Measurements from ENCODE around the gene OPN1LW. TPM values are rescaled to one million over a fixed set of nuclear protein-coding genes. Genes with fewer than 3 reads are reported as not detected.

The OPN1LW gene
- total RNA-seq: not detected

GRCh38 chrX:154144010-154144409, at the start of gene OPN1LW:
OPN1LW (plus strand) TSS chrX:154144243; CDS start chrX:154144284, 41 bp downstream.

DNA sequence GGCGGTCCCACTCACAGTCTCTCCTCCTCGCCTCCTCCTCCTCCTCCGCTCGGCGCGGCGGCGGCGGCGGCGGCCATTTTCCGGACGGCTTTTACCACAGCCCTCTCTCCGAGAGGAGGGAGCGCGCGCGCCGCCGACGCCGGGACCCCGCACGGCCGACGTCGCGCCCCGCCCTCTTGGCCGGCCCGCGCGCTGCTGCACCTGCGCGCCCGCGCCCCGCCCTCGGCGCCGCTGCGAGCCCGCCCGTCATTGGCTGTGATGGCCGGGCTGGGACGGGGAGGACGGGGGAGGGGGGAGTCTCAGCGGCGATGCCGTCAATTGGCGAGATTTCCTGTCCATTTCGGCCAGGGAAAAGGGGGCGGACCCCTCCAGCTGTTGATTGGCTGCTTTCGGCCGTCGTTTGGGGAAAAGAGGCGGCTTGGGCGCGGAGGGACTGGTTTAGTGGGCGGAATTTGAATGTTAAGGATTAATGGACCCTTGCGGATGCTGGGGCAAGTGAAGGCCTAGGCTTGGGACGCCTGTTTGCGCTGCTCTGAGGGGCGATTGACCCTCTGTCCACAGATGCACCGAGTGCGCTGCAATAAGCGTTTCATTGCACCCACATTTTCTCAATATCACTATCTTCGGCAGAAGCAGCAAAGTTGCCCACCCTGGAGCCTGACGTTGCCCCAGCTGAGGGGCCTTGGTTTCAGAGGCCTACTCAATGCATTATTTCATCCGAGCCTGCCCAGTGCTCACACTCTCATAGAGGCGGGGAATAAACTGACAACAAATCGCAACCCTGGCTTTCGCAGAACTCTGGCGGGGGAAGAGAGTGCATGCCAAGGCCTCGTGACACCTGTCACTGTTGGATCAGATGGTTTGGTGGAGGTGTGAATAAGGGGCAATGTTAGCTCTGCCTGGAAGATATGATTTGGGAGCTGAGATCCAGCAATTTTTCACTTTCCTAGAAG, 46.2 kb upstream of the OPN1LW start, which contains the start of gene MECP2:
MECP2 (minus strand) TSS at position 129 of the 953 bp plus-strand sequence.

GRCh38 chrX:154182296-154182695, 38.3 kb downstream of the OPN1LW start, which contains the start of gene OPN1MW:
OPN1MW (plus strand) TSS chrX:154182596; CDS start chrX:154182678, 82 bp downstream.

Other genes starting within 250 kb of the OPN1LW start
- gene AVPR2, start 239.6 kb upstream of the OPN1LW start, total RNA-seq: not detected
- 100 to 1,000 TPM; 343 to 353 TPM for gene ARHGAP4, start 218.0 kb upstream of the OPN1LW start, total RNA-seq
- gene NAA10, start 209.2 kb upstream of the OPN1LW start, total RNA-seq: 10 to 100 TPM; 70.8 to 79.0 TPM
- gene RENBP, start 199.6 kb upstream of the OPN1LW start, total RNA-seq: 10 to 100 TPM; 27.1 to 28.6 TPM
- 10 to 100 TPM; 85.2 to 94.5 TPM for gene HCFC1, start 172.4 kb upstream of the OPN1LW start, total RNA-seq
- gene TMEM187, start 171.5 kb upstream of the OPN1LW start, total RNA-seq: 10 to 100 TPM; 10.5 to 10.7 TPM
- 10 to 100 TPM; 97.9 to 99.2 TPM for gene IRAK1, start 124.3 kb upstream of the OPN1LW start, total RNA-seq
- gene MECP2, start 46.5 kb upstream of the OPN1LW start, total RNA-seq: 10 to 100 TPM; 59.6 to 61.8 TPM
- gene OPN1MW, start 38.4 kb downstream of the OPN1LW start, total RNA-seq: not detected
- gene OPN1MW2, start 75.5 kb downstream of the OPN1LW start, total RNA-seq: not detected
- not detected for gene OPN1MW3, start 113.3 kb downstream of the OPN1LW start, total RNA-seq
- not detected for gene TEX28, start 150.9 kb downstream of the OPN1LW start, total RNA-seq
- 1 to 10 TPM; 3.0 to 4.1 TPM for gene TKTL1, start 151.6 kb downstream of the OPN1LW start, total RNA-seq
- gene FLNA, start 230.4 kb downstream of the OPN1LW start, total RNA-seq: 1,000 to 10,000 TPM; 1,016 to 1,083 TPM
- 10 to 100 TPM; 45.9 to 47.5 TPM for gene EMD, start 235.1 kb downstream of the OPN1LW start, total RNA-seq